Left lung (tissue), 10 donors: ENCODE measurements around the gene PLD1. TPM values are rescaled to one million over a fixed set of nuclear protein-coding genes. Genes with fewer than 3 reads are reported as not detected.

ENCODE experiments used
- ATAC-seq: fragments of 200-7000 bp; cut with Tn5 transposase; one replicate; pipeline ENCODE4 v1.9.1; 2020; ENCODE audit warnings: moderate library complexity
- DNase-seq, 4 donors: peaks; one replicate each; pipeline ENCODE4 v3.0.0-alpha.2; 2013 to 2020
- H3K27ac ChIP-seq, 2 donors: fragments of 200-600 bp; sonication (generic) in 1 of 2; one replicate each; pipeline versions ENCODE4 v1.5.0 to v1.8.0; 2020 to 2021
- H3K27me3 ChIP-seq, 2 donors: fragments of 200-600 bp; sonication (generic) in 1 of 2; one replicate each; pipeline versions ENCODE4 v1.5.0 to v1.8.0; 2020 to 2021
- H3K36me3 ChIP-seq, 2 donors: fragments of 200-600 bp; sonication (generic) in 1 of 2; one replicate each; pipeline versions ENCODE4 v1.5.0 to v1.8.0; 2020 to 2021
- H3K4me1 ChIP-seq, 2 donors: fragments of 200-600 bp; one replicate each; pipeline ENCODE4 v1.8.0; 2021
- H3K4me3 ChIP-seq, 2 donors: fragments of 200-600 bp; sonication (generic) in 1 of 2; one replicate each; pipeline versions ENCODE4 v1.5.0 to v1.8.0; 2020 to 2021; ENCODE audit warnings: mild to moderate bottlenecking in 1 of 2
- H3K9me3 ChIP-seq, 2 donors: fragments of 200-600 bp; sonication (generic) in 1 of 2; one replicate each; pipeline versions ENCODE4 v1.5.0 to v1.8.0; 2020 to 2021
- CTCF ChIP-seq, 2 donors: fragments of 200-600 bp; sonication (generic) in 1 of 2; IDR thresholded peaks; one replicate each; pipeline versions ENCODE4 v1.5.0 to v1.8.0; 2021; ENCODE audit warnings: antibody characterized with exemption in 2 of 2
- intact Hi-C, 2 donors: fragments of 100-400 bp; cut with DNase I; formaldehyde crosslinking; loops; one replicate each; pipeline versions ENCODE4 v1.11.2 to v1.14.2; 2022
- polyA plus RNA-seq, 6 donors: library from polyadenylated mRNA; unstranded; fragments of 120-200 nt; gene quantifications; one replicate each; pipeline ENCODE4 v1.2.1, GENCODE V29; 2013; ENCODE audit not compliant: insufficient read length in 6 of 6
- total RNA-seq, 2 donors: library from RNA; stranded (reverse); fragmentation: NEBNext Ultra II Directional; extraction: Animal tissue kit (Norgen Biotek cat#: 25700); gene quantifications; one replicate each; pipeline ENCODE4 v1.2.1, GENCODE V29; 2021
- donor health status: DM: no; HTN: yes; CAD: no.
- donor health status: DM: no; HTN: no; CAD: no.

The PLD1 gene
- total and polyA plus RNA-seq, 8 donors = 2.9 to 18.7 (median 5.8) TPM

GRCh38 chr3:171654326-171654725 is 156.0 kb downstream of the PLD1 start:
- no peaks in the 10 kb centered on the region for H3K9me3 ChIP-seq
- H3K27ac ChIP-seq = no peak overlapping the region
- DNase-seq (no peak), ATAC-seq (no peak)
- no peaks in the 10 kb centered on the region for H3K27me3 ChIP-seq
- H3K4me1 ChIP-seq = no peaks in the 10 kb centered on the region
- H3K4me3 ChIP-seq = no peak overlapping the region
- peaks cover 0 to 33% of the 10 kb centered on the region in 2 donors for H3K36me3 ChIP-seq
- intact Hi-C loops = no loop called here
- no peak for TF ChIP-seq CTCF (IDR thresholded peaks at IDR 0.05)

- intact Hi-C loops = no loop called here
- no peak for TF ChIP-seq CTCF (IDR thresholded peaks at IDR 0.05)
- no peak overlapping the region for H3K4me3 ChIP-seq
Measured at GRCh38 chr3:171653701-171654100, 156.6 kb downstream of the PLD1 start.

GRCh38 chr3:171652932-171653331 is 157.4 kb downstream of the PLD1 start:
- no peak for TF ChIP-seq CTCF (IDR thresholded peaks at IDR 0.05)
- Histone ChIP-seq H3K9me3 (no peaks in the 10 kb centered on the region), H3K36me3 (peaks cover 0 to 20% of the 10 kb centered on the region in 2 donors), H3K27ac (no peak overlapping the region), H3K4me3 (no peak overlapping the region), H3K4me1 (no peaks in the 10 kb centered on the region), H3K27me3 (no peaks in the 10 kb centered on the region)
- ATAC-seq (no peak), DNase-seq (no peak)
- intact Hi-C loops = no loop called here

More at GRCh38 chr3:171653701-171654100, 156.6 kb downstream of the PLD1 start:
- no peak for ATAC-seq
- Histone ChIP-seq H3K27ac (no peak overlapping the region), H3K36me3 (peaks cover 0 to 27% of the 10 kb centered on the region in 2 donors), H3K4me1 (no peaks in the 10 kb centered on the region), H3K27me3 (no peaks in the 10 kb centered on the region), H3K9me3 (no peaks in the 10 kb centered on the region)
- no peak for DNase-seq

- Histone ChIP-seq H3K4me1 (no peaks in the 10 kb centered on the region), H3K27me3 (no peaks in the 10 kb centered on the region), H3K36me3 (peaks cover 0 to 5% of the 10 kb centered on the region in 2 donors), H3K4me3 (no peak overlapping the region), H3K9me3 (no peaks in the 10 kb centered on the region), H3K27ac (no peak overlapping the region)
- intact Hi-C loops = loop anchor here in 1 of 2 donors (10.0 kb wide), 1 partner anchor 125 kb away; no protein-coding TSS in a partner anchor
- no peak for TF ChIP-seq CTCF (IDR thresholded peaks at IDR 0.05)
- ATAC-seq (no peak), DNase-seq (no peak)
Measured at GRCh38 chr3:171649911-171650592, 160.2 kb downstream of the PLD1 start.

- Histone ChIP-seq H3K4me1 (no peaks in the 10 kb centered on the region), H3K4me3 (no peak overlapping the region), H3K9me3 (no peaks in the 10 kb centered on the region), H3K27me3 (no peaks in the 10 kb centered on the region), H3K36me3 (peaks cover 0 to 5% of the 10 kb centered on the region in 2 donors), H3K27ac (no peak overlapping the region)
- no peak for DNase-seq
- ATAC-seq = no peak
- no peak for TF ChIP-seq CTCF (IDR thresholded peaks at IDR 0.05)
- intact Hi-C loops = loop anchor here in 1 of 2 donors (10.0 kb wide), 1 partner anchor 126 kb away; no protein-coding TSS in a partner anchor
Measured at GRCh38 chr3:171649267-171649666, 161.0 kb downstream of the PLD1 start.
